GM19328 (cell line): ENCODE measurements around the gene TEAD1.

Source experiments
- ATAC-seq: cut with Tn5 transposase; IDR thresholded peaks from one replicate; pipeline ENCODE4 v1.9.1; 2021; ENCODE audit warnings: mild to moderate bottlenecking, moderate library complexity; ENCODE audit not compliant: unreplicated experiment

Gene TEAD1

GRCh38 chr11:12705874-12706273, 31.7 kb downstream of the TEAD1 start:
- ATAC-seq = no peak

- ATAC-seq = no peak
These were observed 32.6 kb downstream of the TEAD1 start for GRCh38 chr11:12706545-12707499.

- ATAC-seq = no peak
These were observed 33.3 kb downstream of the TEAD1 start for GRCh38 chr11:12707500-12707880.

GRCh38 chr11:12711496-12711895, 37.3 kb downstream of the TEAD1 start:
- ATAC-seq = no peak

GRCh38 chr11:12712132-12712531, 37.9 kb downstream of the TEAD1 start:
- no peak for ATAC-seq

GRCh38 chr11:12715131-12715530, 40.9 kb downstream of the TEAD1 start:
- ATAC-seq = no peak

- ATAC-seq = no peak
These were observed 41.7 kb downstream of the TEAD1 start for GRCh38 chr11:12715941-12716340.

GRCh38 chr11:12716816-12717215, 42.6 kb downstream of the TEAD1 start:
- ATAC-seq = no peak

GRCh38 chr11:12717851-12718291, 43.6 kb downstream of the TEAD1 start:
- peak; percentile 91 for ATAC-seq

- no peak for ATAC-seq
These were observed 45.0 kb downstream of the TEAD1 start for GRCh38 chr11:12719221-12719620.

- no peak for ATAC-seq
These were observed 47.8 kb downstream of the TEAD1 start for GRCh38 chr11:12721816-12722604.

GRCh38 chr11:12723421-12724300, 49.4 kb downstream of the TEAD1 start:
- no peak for ATAC-seq

- ATAC-seq = no peak
These were observed 50.3 kb downstream of the TEAD1 start for GRCh38 chr11:12724301-12725054.

GRCh38 chr11:12725055-12725862, 51.0 kb downstream of the TEAD1 start:
- ATAC-seq = no peak

GRCh38 chr11:12725863-12726682, 51.9 kb downstream of the TEAD1 start:
- no peak for ATAC-seq

- ATAC-seq = no peak
These were observed 53.5 kb downstream of the TEAD1 start for GRCh38 chr11:12727563-12728211.

- no peak for ATAC-seq
These were observed 54.2 kb downstream of the TEAD1 start for GRCh38 chr11:12728417-12728816.

GRCh38 chr11:12729941-12730340, 55.7 kb downstream of the TEAD1 start:
- ATAC-seq = no peak
